RWPE2 (cell line): ENCODE data around the gene RIMS4.
A peak's percentile ranks its signal among the peaks of the same experiment; 100 is the strongest.

Source experiments
- ATAC-seq: fragments of 200-7000 bp; cut with Tn5 transposase; 3 replicates; pipeline ENCODE4 v1.9.1; 2021; ENCODE audit warnings: low read depth
- DNase-seq: peaks from one replicate; pipeline ENCODE4 v3.0.0-alpha.2; 2020; ENCODE audit warnings: low spot score
- H3K27ac ChIP-seq: fragments of 450-650 bp; 2 replicates; pipeline ENCODE4 v1.5.1; 2017; ENCODE audit warnings: mild to moderate bottlenecking; ENCODE audit not compliant: poor library complexity, severe bottlenecking
- H3K27me3 ChIP-seq: fragments of 250-450 bp; sonication (Bioruptor Pico); 2 replicates; pipeline ENCODE4 v1.5.1; 2021; ENCODE audit warnings: mild to moderate bottlenecking, moderate library complexity; ENCODE audit not compliant: insufficient read depth, poor library complexity, severe bottlenecking
- H3K36me3 ChIP-seq: fragments of 250-450 bp; sonication (Bioruptor Pico); 2 replicates; pipeline ENCODE4 v1.5.1; 2020; ENCODE audit warnings: low read depth, mild to moderate bottlenecking, moderate library complexity
- H3K4me1 ChIP-seq: fragments of 250-450 bp; sonication (Bioruptor Pico); 2 replicates; pipeline ENCODE4 v1.5.1; 2021; ENCODE audit warnings: mild to moderate bottlenecking, moderate library complexity; ENCODE audit not compliant: insufficient read depth, poor library complexity, severe bottlenecking
- H3K4me3 ChIP-seq: fragments of 250-450 bp; sonication (Bioruptor Pico); 2 replicates; pipeline ENCODE4 v1.5.1; 2021; ENCODE audit warnings: mild to moderate bottlenecking, moderate library complexity; ENCODE audit not compliant: severe bottlenecking
- H3K9me3 ChIP-seq: fragments of 250-450 bp; sonication (Bioruptor Pico); 2 replicates; pipeline ENCODE4 v1.5.1; 2021; ENCODE audit warnings: mild to moderate bottlenecking, moderate library complexity; ENCODE audit not compliant: severe bottlenecking
- CTCF ChIP-seq: fragments of 450-650 bp; IDR thresholded peaks from one replicate; pipeline ENCODE4 v1.5.1; 2017; ENCODE audit warnings: mild to moderate bottlenecking, moderate library complexity; ENCODE audit not compliant: poor library complexity, severe bottlenecking

The RIMS4 gene

GRCh38 chr20:44770484-44771171, 39.7 kb downstream of the RIMS4 start:
- ATAC-seq (no peak), DNase-seq (no peak)
- H3K4me1 ChIP-seq = peaks cover 4% of the 10 kb centered on the region
- TF ChIP-seq CTCF = no peak
- no peak overlapping the region for H3K27ac ChIP-seq
- no peaks in the 10 kb centered on the region for H3K9me3 ChIP-seq
- peaks cover 4% of the 10 kb centered on the region for H3K27me3 ChIP-seq
- no peak overlapping the region for H3K4me3 ChIP-seq
- no peaks in the 10 kb centered on the region for H3K36me3 ChIP-seq

GRCh38 chr20:44769481-44769863, 40.9 kb downstream of the RIMS4 start:
- DNase-seq = no peak
- no peak for ATAC-seq
- H3K27ac ChIP-seq = no peak overlapping the region
- peaks cover 5% of the 10 kb centered on the region for H3K27me3 ChIP-seq
- H3K9me3 ChIP-seq = no peaks in the 10 kb centered on the region
- H3K4me1 ChIP-seq = peaks cover 4% of the 10 kb centered on the region
- no peak for TF ChIP-seq CTCF
- H3K36me3 ChIP-seq = no peaks in the 10 kb centered on the region
- no peak overlapping the region for H3K4me3 ChIP-seq

DNA sequence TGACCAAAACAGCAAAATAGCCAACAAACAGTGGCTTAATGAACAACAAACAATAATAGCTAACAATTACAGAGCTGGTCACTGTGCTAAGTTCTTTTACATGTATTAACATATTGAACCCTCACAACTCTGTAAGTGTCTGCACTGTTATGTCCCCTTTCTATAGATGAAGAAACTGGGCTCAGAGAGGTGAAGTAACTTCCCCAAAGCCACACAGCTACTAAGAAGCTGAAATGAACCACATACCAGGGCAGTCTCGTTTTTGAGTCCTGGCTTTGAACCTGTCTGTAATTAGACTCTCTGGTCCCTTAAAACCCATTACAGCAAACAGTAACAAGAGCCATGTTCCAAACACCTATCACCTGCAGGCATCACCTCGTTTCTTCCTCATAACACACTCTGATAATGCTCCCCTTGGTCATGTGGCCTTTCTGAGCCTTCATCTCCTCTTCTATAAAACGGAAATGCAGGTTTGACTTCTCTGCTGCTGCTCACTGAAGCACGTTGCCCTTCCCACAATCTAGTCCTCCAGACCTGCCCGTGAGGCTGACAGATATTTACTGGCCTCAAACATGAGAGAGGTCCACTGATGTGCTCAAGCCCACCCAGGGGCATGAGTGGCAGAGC, 41.4 kb downstream of the RIMS4 start:
- no peak overlapping the region for H3K4me3 ChIP-seq
- no peak overlapping the region for H3K27ac ChIP-seq
- ATAC-seq = no peak
- no peak for TF ChIP-seq CTCF
- H3K27me3 ChIP-seq = peaks cover 7% of the 10 kb centered on the region
- H3K4me1 ChIP-seq = peaks cover 4% of the 10 kb centered on the region
- H3K36me3 ChIP-seq = no peaks in the 10 kb centered on the region
- H3K9me3 ChIP-seq = no peaks in the 10 kb centered on the region
- no peak for DNase-seq

DNA sequence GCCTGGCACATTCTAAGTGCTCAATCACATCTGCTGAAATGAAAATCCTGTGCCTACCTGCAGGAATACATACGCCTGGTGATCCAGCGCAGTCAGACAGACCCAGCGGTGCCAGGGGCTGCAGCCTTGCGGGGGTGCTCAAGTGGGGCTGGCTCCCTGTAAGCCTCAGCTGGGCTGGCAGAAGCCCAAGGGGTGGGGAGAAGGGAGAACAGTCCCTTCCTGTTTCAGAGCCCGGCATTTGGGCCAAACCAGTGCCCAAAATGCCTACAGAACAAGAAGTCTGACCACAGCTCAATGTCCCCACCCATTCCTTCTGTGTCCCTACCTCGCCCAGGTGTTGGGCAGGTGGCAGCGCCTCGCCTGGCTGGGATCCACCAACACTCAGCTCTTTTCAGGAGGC, 42.1 kb downstream of the RIMS4 start:
- TF ChIP-seq CTCF = no peak
- Histone ChIP-seq H3K36me3 (no peaks in the 10 kb centered on the region), H3K9me3 (no peaks in the 10 kb centered on the region), H3K27ac (no peak overlapping the region), H3K4me3 (no peak overlapping the region), H3K4me1 (peaks cover 4% of the 10 kb centered on the region), H3K27me3 (peaks cover 7% of the 10 kb centered on the region)
- DNase-seq (peak; percentile 75), ATAC-seq (no peak)
